Smooth muscle cell (in vitro differentiated cells): ENCODE results near the gene ST8SIA2. TPM values are rescaled to one million over a fixed set of nuclear protein-coding genes. Genes with fewer than 3 reads are reported as not detected.

Source experiments
- DNase-seq: peaks from one replicate; lab custom pipeline; 2025; ENCODE audit not compliant: unreplicated experiment; lab: John Stamatoyannopoulos, UW
- H2AFZ ChIP-seq: fragments of 200-600 bp; sonication (generic); 2 replicates; pipeline ENCODE4 v1.6.0; 2016; ENCODE audit warnings: antibody characterized with exemption, low read depth, mild to moderate bottlenecking
- H3F3A ChIP-seq: fragments of 200-600 bp; sonication (generic); 2 replicates; pipeline ENCODE4 v1.6.0; 2017; ENCODE audit warnings: antibody characterized with exemption, low read depth
- H3K27ac ChIP-seq: fragments of 200-600 bp; sonication (generic); 2 replicates; pipeline ENCODE4 v1.5.1; 2016; ENCODE audit warnings: low read depth, mild to moderate bottlenecking
- H3K27me3 ChIP-seq: fragments of 200-600 bp; sonication (generic); 2 replicates; pipeline ENCODE4 v1.6.1; 2016; ENCODE audit warnings: low read depth, mild to moderate bottlenecking
- H3K36me3 ChIP-seq: fragments of 200-600 bp; sonication (generic); 2 replicates; pipeline ENCODE4 v1.5.1; 2016; ENCODE audit warnings: low read depth
- H3K4me1 ChIP-seq: fragments of 200-600 bp; sonication (generic); 2 replicates; pipeline ENCODE4 v1.5.1; 2016; ENCODE audit warnings: low read depth
- H3K4me2 ChIP-seq: fragments of 200-600 bp; sonication (generic); 2 replicates; pipeline ENCODE4 v1.6.0; 2016; ENCODE audit warnings: mild to moderate bottlenecking
- H3K4me3 ChIP-seq: fragments of 200-600 bp; sonication (generic); 2 replicates; pipeline ENCODE4 v1.5.1; 2016; ENCODE audit warnings: mild to moderate bottlenecking
- H3K79me2 ChIP-seq: fragments of 200-600 bp; sonication (generic); 2 replicates; pipeline ENCODE4 v1.6.0; 2016; ENCODE audit warnings: low read depth, mild to moderate bottlenecking
- H3K9ac ChIP-seq: fragments of 200-600 bp; sonication (generic); 2 replicates; pipeline ENCODE4 v1.6.0; 2016; ENCODE audit warnings: low read depth
- H3K9me3 ChIP-seq: fragments of 200-600 bp; sonication (generic); replicated peaks from 2 replicates; pipeline ENCODE4 v1.5.1; 2016; ENCODE audit warnings: low read depth
- H4K20me1 ChIP-seq: fragments of 200-600 bp; sonication (generic); 2 replicates; pipeline ENCODE4 v1.6.0; 2016; ENCODE audit warnings: low read depth
- WGBS: methylation state at CpG from one replicate; pipeline ENCODE4 v1.1.7; 2016; ENCODE audit warnings: low lambda C conversion rate; 5-methylcytosine and 5-hydroxymethylcytosine counted together
- polyA plus RNA-seq: library from polyadenylated mRNA; unstranded; fragments of >200 nt; fragmentation: Nextera tagmentation; extraction: Ambion mirVana; gene quantifications from 2 replicates; pipeline ENCODE4 v1.2.1, GENCODE V29; 2016
- total RNA-seq: library from RNA; depleted of rRNA; stranded (reverse); fragments of >200 nt; gene quantifications from 2 replicates; pipeline ENCODE4 v1.2.3, GENCODE V29; 2014
- TF ChIP-seq, protein P1 (sequence below): fragments of 200-600 bp; sonication (generic); IDR thresholded peaks from 2 replicates; pipeline ENCODE4 v1.5.1; 2017; ENCODE audit warnings: borderline replicate concordance, mild to moderate bottlenecking, antibody characterized with exemption; ENCODE audit not compliant: insufficient read depth, poor library complexity, severe bottlenecking

ST8SIA2 gene
- total and polyA plus RNA-seq, 2 experiments from 2014 or later = 2.2 to 2.7 TPM

- Histone ChIP-seq H3K9ac (no peak overlapping the region), H4K20me1 (no peaks in the 10 kb centered on the region), H3K4me1 (no peaks in the 10 kb centered on the region), H3K36me3 (no peaks in the 10 kb centered on the region), H3K4me2 (no peak overlapping the region), H3K4me3 (no peak overlapping the region), H3K27ac (no peak overlapping the region), H2AFZ (no peak overlapping the region), H3K79me2 (no peaks in the 10 kb centered on the region), H3K9me3 (no peaks in the 10 kb centered on the region), H3K27me3 (no peaks in the 10 kb centered on the region), H3F3A (no peaks in the 10 kb centered on the region)
- DNase-seq = no peak
- TF ChIP-seq, protein P1, sequence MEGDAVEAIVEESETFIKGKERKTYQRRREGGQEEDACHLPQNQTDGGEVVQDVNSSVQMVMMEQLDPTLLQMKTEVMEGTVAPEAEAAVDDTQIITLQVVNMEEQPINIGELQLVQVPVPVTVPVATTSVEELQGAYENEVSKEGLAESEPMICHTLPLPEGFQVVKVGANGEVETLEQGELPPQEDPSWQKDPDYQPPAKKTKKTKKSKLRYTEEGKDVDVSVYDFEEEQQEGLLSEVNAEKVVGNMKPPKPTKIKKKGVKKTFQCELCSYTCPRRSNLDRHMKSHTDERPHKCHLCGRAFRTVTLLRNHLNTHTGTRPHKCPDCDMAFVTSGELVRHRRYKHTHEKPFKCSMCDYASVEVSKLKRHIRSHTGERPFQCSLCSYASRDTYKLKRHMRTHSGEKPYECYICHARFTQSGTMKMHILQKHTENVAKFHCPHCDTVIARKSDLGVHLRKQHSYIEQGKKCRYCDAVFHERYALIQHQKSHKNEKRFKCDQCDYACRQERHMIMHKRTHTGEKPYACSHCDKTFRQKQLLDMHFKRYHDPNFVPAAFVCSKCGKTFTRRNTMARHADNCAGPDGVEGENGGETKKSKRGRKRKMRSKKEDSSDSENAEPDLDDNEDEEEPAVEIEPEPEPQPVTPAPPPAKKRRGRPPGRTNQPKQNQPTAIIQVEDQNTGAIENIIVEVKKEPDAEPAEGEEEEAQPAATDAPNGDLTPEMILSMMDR = no peak
- WGBS = 53% methylated on average over 3 of the region's 3 CpGs
These were observed 101.8 kb downstream of the ST8SIA2 start for GRCh38 chr15:92495446-92495845.

DNA sequence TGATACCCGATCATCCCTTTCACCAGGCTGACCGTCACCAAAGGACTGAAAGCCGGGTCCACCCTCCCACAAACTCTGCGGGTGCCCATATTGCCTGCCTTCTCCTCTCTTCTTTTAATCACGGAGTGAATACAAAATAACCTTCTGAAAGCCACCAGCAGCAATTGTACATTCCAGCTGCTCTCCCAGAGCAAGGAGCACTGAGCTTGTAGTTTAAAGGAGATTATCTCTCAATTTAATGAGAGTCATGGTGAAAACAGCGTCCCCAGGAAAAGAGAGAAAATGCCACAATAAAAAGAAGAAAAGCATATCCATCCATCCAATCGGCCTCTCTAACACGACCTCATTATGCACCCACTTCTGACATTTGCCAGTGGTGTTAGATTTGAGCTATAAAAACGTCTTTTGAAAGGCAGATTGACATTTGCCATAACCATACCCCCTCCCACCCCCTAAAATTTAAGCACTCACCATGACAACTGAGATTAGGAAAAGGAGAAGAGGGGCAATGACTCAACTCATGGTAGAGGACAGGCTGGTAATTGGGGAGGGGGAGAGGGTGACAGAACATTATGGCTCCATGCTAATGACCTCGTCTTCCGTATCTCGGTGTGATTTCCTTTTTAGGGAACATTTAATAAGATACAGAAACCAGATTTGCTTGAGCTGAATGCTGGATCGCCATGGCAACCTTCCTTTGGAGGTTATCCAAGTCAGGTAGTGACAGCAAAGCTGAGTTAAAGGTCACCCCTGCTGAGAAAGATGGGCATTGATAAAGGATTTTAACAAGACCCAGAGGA is 106.2 kb downstream of the ST8SIA2 start:
- no peaks in the 10 kb centered on the region for H3K36me3 ChIP-seq
- WGBS = 43% methylated on average over 13 of the region's 13 CpGs

DNA sequence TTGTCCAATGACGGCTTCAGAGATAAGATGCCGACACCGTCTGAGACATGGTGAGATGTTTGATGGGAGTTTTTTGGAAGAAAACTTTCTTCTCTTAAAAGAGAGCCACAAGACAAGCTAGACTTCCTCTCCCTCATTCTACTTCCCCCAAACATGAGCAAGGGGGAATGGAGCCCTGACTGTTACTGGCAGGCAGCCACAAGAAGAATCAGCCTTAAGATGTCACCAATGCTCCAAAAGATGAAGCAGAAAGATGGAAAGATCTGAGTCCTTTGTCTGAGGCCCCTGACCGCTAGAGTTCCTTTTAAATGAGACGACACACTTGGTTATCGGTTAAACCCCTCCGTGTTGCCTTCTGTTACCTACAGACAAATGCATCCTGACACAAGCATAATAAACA is 108.7 kb downstream of the ST8SIA2 start:
- TF ChIP-seq, protein P1 = no peak
- no peak for DNase-seq
- Histone ChIP-seq H3K27ac (no peak overlapping the region), H3K36me3 (no peaks in the 10 kb centered on the region), H3K79me2 (no peaks in the 10 kb centered on the region), H2AFZ (no peak overlapping the region), H4K20me1 (no peaks in the 10 kb centered on the region), H3K27me3 (no peaks in the 10 kb centered on the region), H3K9ac (no peak overlapping the region), H3K4me3 (no peak overlapping the region), H3K9me3 (no peaks in the 10 kb centered on the region), H3K4me1 (no peaks in the 10 kb centered on the region), H3F3A (no peaks in the 10 kb centered on the region), H3K4me2 (no peak overlapping the region)
- 85% methylated on average over 7 of the region's 7 CpGs for WGBS

More for the DNA sequence above, 106.2 kb downstream of the ST8SIA2 start:
- Histone ChIP-seq H2AFZ (peak overlapping the region; percentile 18), H3K4me3 (no peak overlapping the region), H3F3A (no peaks in the 10 kb centered on the region), H3K9me3 (no peaks in the 10 kb centered on the region), H4K20me1 (no peaks in the 10 kb centered on the region), H3K4me2 (no peak overlapping the region), H3K27me3 (no peaks in the 10 kb centered on the region), H3K27ac (no peak overlapping the region), H3K79me2 (no peaks in the 10 kb centered on the region), H3K9ac (no peak overlapping the region), H3K4me1 (no peaks in the 10 kb centered on the region)
- no peak for DNase-seq
- TF ChIP-seq, protein P1 = no peak
